ENCODE data around the gene SMDT1.
"Not testable (repeated sequence)": the region's sequence is repeated elsewhere in the genome, so short reads cannot be mapped to it uniquely, and the experiment has no call there.

The SMDT1 gene

GRCh38 chr22:42115420-42115830 is 35.9 kb downstream of the SMDT1 start:
- DNase-seq: not testable (repeated sequence)

- DNase-seq: no peak
Observed at GRCh38 chr22:42116848-42117424, 37.4 kb downstream of the SMDT1 start.

- not testable (repeated sequence) for DNase-seq
Observed at GRCh38 chr22:42120231-42121021, 40.9 kb downstream of the SMDT1 start.

GRCh38 chr22:42123529-42123928 is 44.0 kb downstream of the SMDT1 start:
- DNase-seq: not testable (repeated sequence)

- DNase-seq: no peak
Observed at GRCh38 chr22:42127606-42128005, 48.1 kb downstream of the SMDT1 start.

- DNase-seq: not testable (repeated sequence)
Observed at GRCh38 chr22:42128007-42128406, 48.5 kb downstream of the SMDT1 start.

- DNase-seq: peak; percentile 37 to 44
Observed at GRCh38 chr22:42128776-42129694, 49.5 kb downstream of the SMDT1 start.

- DNase-seq: not testable (repeated sequence)
Observed at GRCh38 chr22:42130182-42130581, 50.7 kb downstream of the SMDT1 start.

GRCh38 chr22:42130639-42131431 is 51.3 kb downstream of the SMDT1 start, which contains the start of gene CYP2D6:
Gene CYP2D6 (minus strand): TSS chr22:42130810. CDS start chr22:42130791, 19 bp downstream.
- not testable (repeated sequence) for DNase-seq

GRCh38 chr22:42131562-42131961 is 52.1 kb downstream of the SMDT1 start:
- no peak for DNase-seq

- DNase-seq: no peak
Observed at GRCh38 chr22:42132457-42132856, 53.0 kb downstream of the SMDT1 start.
